Breast epithelium (tissue), 3 donors: Measurements from ENCODE around the gene PRKCE.

Experiments
- CTCF ChIP-seq, 3 donors: fragments of 450-650 bp; IDR thresholded peaks; one replicate each; pipeline ENCODE4 v1.5.1; 2016 to 2017; ENCODE audit warnings: antibody characterized with exemption in 3 of 3, mild to moderate bottlenecking in 3 of 3, moderate library complexity in 3 of 3
- POLR2A ChIP-seq: fragments of 450-650 bp; IDR thresholded peaks from one replicate; pipeline ENCODE4 v1.6.1; 2016; ENCODE audit warnings: antibody characterized with exemption, mild to moderate bottlenecking, moderate library complexity

GRCh38 chr2:46123013-46123412 lies 471.5 kb downstream of the PRKCE start:
- TF ChIP-seq CTCF (IDR thresholded peaks at IDR 0.05): no peak
- TF ChIP-seq POLR2A: no peak
